ENCODE measurements around the gene XCR1. TPM values are rescaled to one million over a fixed set of nuclear protein-coding genes. Genes with fewer than 3 reads are reported as not detected.

XCR1 gene
- total and polyA plus RNA-seq, 2 donors (not counting 3 experiments of a cell fraction or from before 2014, with no cell fraction given), result not detected

GRCh38 chr3:45972534-45973402, 54.5 kb downstream of the XCR1 start:
- Histone ChIP-seq H3K4me1 (ENCODE audit: control insufficient read depth, extremely low read depth, insufficient read depth, low read length) (no peaks in the 10 kb centered on the region), H3K4me2 (ENCODE audit: insufficient read depth, low read length) (no peak overlapping the region), H4K20me1 (replicated peaks; ENCODE audit: control insufficient read depth, extremely low read depth, insufficient read depth, low read length) (no peaks in the 10 kb centered on the region), H2AFZ (ENCODE audit: low read depth, low read length) (no peak overlapping the region), H3K27me3 (ENCODE audit: control insufficient read depth in 2 of 2, insufficient read depth in 2 of 2, low read length in 2 of 2) (no peaks in the 10 kb centered on the region), H3K9ac (replicated peaks; ENCODE audit: extremely low read depth, insufficient read depth, low read length) (no peak overlapping the region), H3K27ac (ENCODE audit: insufficient read depth, low read depth, low read length) (no peak overlapping the region), H3K4me3 (replicated peaks in 1 of 3; ENCODE audit: insufficient read depth in 1 of 3, low read depth in 1 of 3, low read length in 3 of 3) (no peak overlapping the region), H3K9me3 (replicated peaks; ENCODE audit: control insufficient read depth, insufficient read depth, low read length) (no peaks in the 10 kb centered on the region), H3K36me3 (ENCODE audit: control insufficient read depth in 2 of 2, extremely low read depth in 1 of 2, insufficient read depth in 2 of 2, low read length in 2 of 2) (peaks cover 3 to 21% of the 10 kb centered on the region in 2 experiments), H3K79me2 (ENCODE audit: control insufficient read depth, insufficient read depth, low read length) (no peaks in the 10 kb centered on the region), H3K9me1 (replicated peaks; ENCODE audit: control insufficient read depth, extremely low read depth, insufficient read depth, low read length) (no peaks in the 10 kb centered on the region)
- DNase-seq (ENCODE audit: low read depth, low spot score) (no peak), FAIRE-seq (no peak)
- intact Hi-C loops (cut with micrococcal nuclease), result no loop called here
- ChIA-PET CTCF (interaction anchor here (0.5 kb wide), 1 partner anchor 668 kb away, joined by 3 read pairs; no protein-coding TSS in a partner anchor), POLR2A (no interaction called here)
- dilution Hi-C loops (cut with MboI; ENCODE audit: extremely low pct_ligation_motif_present, low sequenced_read_pairs), result no loop called here
- no TSS peak for BruUV-seq (replicated peaks)
- TF ChIP-seq CTCF (IDR thresholded peaks at IDR 0.05; ENCODE audit: extremely low read depth in 1 of 2, insufficient read depth in 1 of 2, low read depth in 1 of 2, low read length in 2 of 2), result no peak
- TF ChIP-seq POLR2AphosphoS5 (IDR thresholded peaks at IDR 0.05; ENCODE audit: insufficient read depth, low read depth, low read length), result no peak
- no peak for TF ChIP-seq EZH2 (IDR thresholded peaks at IDR 0.05; ENCODE audit: borderline replicate concordance, low read depth, low read length, severe bottlenecking)

- H3K4me3 ChIP-seq (replicated peaks in 1 of 3; ENCODE audit: insufficient read depth in 1 of 3, low read depth in 1 of 3, low read length in 3 of 3), result no peak overlapping the region
- H3K9ac ChIP-seq (replicated peaks; ENCODE audit: extremely low read depth, insufficient read depth, low read length), result no peak overlapping the region
- DNase-seq (ENCODE audit: low read depth, low spot score) (no peak), FAIRE-seq (no peak)
- no peaks in the 10 kb centered on the region for H3K9me1 ChIP-seq (replicated peaks; ENCODE audit: control insufficient read depth, extremely low read depth, insufficient read depth, low read length)
- TF ChIP-seq MYC (IDR thresholded peaks at IDR 0.05; ENCODE audit: low read depth, low read length), result no peak
- TF ChIP-seq FOS (IDR thresholded peaks at IDR 0.05; ENCODE audit: borderline replicate concordance, insufficient read depth, low read length), result no peak
- TF ChIP-seq MAX (IDR thresholded peaks at IDR 0.05; ENCODE audit: insufficient read depth, insufficient read length), result no peak
- TF ChIP-seq GATA2 (IDR thresholded peaks at IDR 0.05; ENCODE audit: insufficient read depth, insufficient read length, low read depth, low read length), result no peak
- no peak for TF ChIP-seq EZH2 (IDR thresholded peaks at IDR 0.05; ENCODE audit: borderline replicate concordance, low read depth, low read length, severe bottlenecking)
- TF ChIP-seq JUN (IDR thresholded peaks at IDR 0.05; ENCODE audit: borderline replicate concordance, insufficient read depth, insufficient read length, low read depth), result no peak
- no peak for TF ChIP-seq POLR2A (IDR thresholded peaks at IDR 0.05; ENCODE audit: low read depth, low read length)
- no peak for TF ChIP-seq POLR2AphosphoS5 (IDR thresholded peaks at IDR 0.05; ENCODE audit: insufficient read depth, low read depth, low read length)
- TF ChIP-seq CTCF (IDR thresholded peaks at IDR 0.05; ENCODE audit: extremely low read depth in 1 of 2, insufficient read depth in 1 of 2, low read depth in 1 of 2, low read length in 2 of 2), result no peak
- ChIA-PET POLR2A (no interaction called here), CTCF (interaction anchor here (1.1 to 3.5 kb wide), 2 partner anchors 31 to 108 kb away, joined by 3 to 16 read pairs; no protein-coding TSS in a partner anchor)
- H3K27ac ChIP-seq (ENCODE audit: insufficient read depth, low read depth, low read length), result no peak overlapping the region
- dilution Hi-C loops (cut with MboI; ENCODE audit: extremely low pct_ligation_motif_present, low sequenced_read_pairs), result no loop called here
- H3K79me2 ChIP-seq (ENCODE audit: control insufficient read depth, insufficient read depth, low read length), result no peaks in the 10 kb centered on the region
- H3K27me3 ChIP-seq (ENCODE audit: control insufficient read depth in 2 of 2, insufficient read depth in 2 of 2, low read length in 2 of 2), result no peaks in the 10 kb centered on the region
- peaks cover 6 to 41% of the 10 kb centered on the region in 2 experiments for H3K36me3 ChIP-seq (ENCODE audit: control insufficient read depth in 2 of 2, extremely low read depth in 1 of 2, insufficient read depth in 2 of 2, low read length in 2 of 2)
- no peaks in the 10 kb centered on the region for H3K4me1 ChIP-seq (ENCODE audit: control insufficient read depth, extremely low read depth, insufficient read depth, low read length)
- no peak overlapping the region for H2AFZ ChIP-seq (ENCODE audit: low read depth, low read length)
- H4K20me1 ChIP-seq (replicated peaks; ENCODE audit: control insufficient read depth, extremely low read depth, insufficient read depth, low read length), result no peaks in the 10 kb centered on the region
- H3K4me2 ChIP-seq (ENCODE audit: insufficient read depth, low read length), result no peak overlapping the region
- no peaks in the 10 kb centered on the region for H3K9me3 ChIP-seq (replicated peaks; ENCODE audit: control insufficient read depth, insufficient read depth, low read length)
- BruUV-seq (replicated peaks), result no TSS peak
- intact Hi-C loops (cut with micrococcal nuclease), result no loop called here
These were observed 57.3 kb downstream of the XCR1 start for GRCh38 chr3:45969953-45970352.
